ENCODE results near the gene ZNF544.

- no peak for TF ChIP-seq CHD2 (IDR thresholded peaks at IDR 0.05; ENCODE audit: low read length)
- no peak for TF ChIP-seq CTCF (IDR thresholded peaks at IDR 0.05; ENCODE audit: control extremely low read depth in 1 of 3, insufficient read depth in 1 of 3, low read depth in 1 of 3, low read length in 3 of 3)
- TF ChIP-seq MAX (IDR thresholded peaks at IDR 0.05) = no peak
These were observed 10.9 kb upstream of the ZNF544 start for GRCh38 chr19:58217607-58218391.

Data from H1 (cell line).